Measurements from ENCODE around the gene TECTB. TPM values are rescaled to one million over a fixed set of nuclear protein-coding genes. Genes with fewer than 3 reads are reported as not detected.

TECTB gene
- total RNA-seq, 1 experiment from 2014 or later, result not detected

DNA sequence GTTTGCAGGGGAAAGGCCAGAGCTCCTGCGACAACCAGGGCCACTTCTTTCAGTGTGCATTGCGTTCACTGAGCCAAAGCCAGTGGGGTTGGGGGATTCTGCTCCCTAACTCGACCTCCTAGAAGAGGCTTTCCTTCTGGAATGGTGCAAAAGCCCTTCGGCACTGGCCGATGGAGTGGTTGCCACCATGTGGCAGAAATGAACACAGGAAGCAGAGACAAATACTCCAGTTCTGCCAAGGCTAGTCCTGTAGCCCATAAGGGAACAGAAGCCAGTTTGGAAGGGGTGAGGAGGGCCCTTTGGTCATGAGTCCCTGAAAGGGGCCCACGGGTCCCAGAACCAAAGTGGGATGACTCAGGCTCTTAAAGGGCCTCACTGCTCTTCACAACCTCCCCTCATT is 61.1 kb downstream of the TECTB start (continued):
- TF ChIP-seq ZNF232 (CRISPR knock-in tag; IDR thresholded peaks at IDR 0.05), result no peak
- TF ChIP-seq ZNF138 (CRISPR knock-in tag; conservative IDR thresholded peaks at IDR 0.05), result no peak
- TF ChIP-seq, protein P1, sequence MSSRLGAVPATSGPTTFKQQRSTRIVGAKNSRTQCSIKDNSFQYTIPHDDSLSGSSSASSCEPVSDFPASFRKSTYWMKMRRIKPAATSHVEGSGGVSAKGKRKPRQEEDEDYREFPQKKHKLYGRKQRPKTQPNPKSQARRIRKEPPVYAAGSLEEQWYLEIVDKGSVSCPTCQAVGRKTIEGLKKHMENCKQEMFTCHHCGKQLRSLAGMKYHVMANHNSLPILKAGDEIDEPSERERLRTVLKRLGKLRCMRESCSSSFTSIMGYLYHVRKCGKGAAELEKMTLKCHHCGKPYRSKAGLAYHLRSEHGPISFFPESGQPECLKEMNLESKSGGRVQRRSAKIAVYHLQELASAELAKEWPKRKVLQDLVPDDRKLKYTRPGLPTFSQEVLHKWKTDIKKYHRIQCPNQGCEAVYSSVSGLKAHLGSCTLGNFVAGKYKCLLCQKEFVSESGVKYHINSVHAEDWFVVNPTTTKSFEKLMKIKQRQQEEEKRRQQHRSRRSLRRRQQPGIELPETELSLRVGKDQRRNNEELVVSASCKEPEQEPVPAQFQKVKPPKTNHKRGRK (CRISPR knock-in tag; IDR thresholded peaks at IDR 0.05; ENCODE audit: borderline replicate concordance), result no peak

DNA sequence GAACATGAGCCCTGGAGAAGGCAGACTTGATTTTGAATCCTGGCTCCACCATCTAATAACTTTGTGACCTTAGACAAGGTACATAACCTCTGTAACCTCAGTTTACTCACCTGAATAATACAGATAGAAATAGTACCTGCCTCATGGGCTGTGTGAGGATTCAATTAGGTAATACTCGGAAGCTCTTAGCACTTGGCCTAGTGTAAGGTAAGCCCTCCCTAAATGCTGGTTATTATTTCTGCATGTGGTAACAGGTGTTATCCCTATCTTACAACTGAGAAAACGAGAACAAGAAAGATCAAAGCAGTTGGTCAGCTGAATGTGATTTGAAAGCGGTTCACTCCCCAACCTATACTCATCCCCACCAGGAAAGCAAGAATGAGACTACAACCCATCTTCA is 62.0 kb downstream of the TECTB start:
- H3K36me3 Mint-ChIP-seq, result no peaks in the 10 kb centered on the region

DNA sequence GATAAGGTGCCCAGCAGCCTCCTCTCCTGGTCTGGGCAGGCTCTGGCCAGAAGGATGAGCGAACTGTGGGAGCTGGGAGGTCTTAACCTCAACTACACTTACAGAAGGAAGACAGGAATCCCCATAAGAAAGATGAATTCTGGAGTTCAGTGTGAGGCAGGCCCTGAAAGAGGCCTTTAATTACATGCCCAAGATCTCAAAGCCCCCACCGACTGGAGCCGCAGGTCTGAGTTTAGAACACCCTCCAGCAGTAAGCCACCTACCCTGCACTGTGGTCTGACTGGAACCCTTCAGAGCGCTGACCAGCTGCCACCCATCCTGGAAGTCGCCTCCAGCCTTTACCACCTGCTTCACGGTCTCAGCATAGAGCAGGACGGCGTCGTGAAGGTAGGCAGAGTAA is 62.5 kb downstream of the TECTB start:
- ChIA-PET CTCF (no interaction called here), POLR2A (no interaction called here)
- H3K36me3 Mint-ChIP-seq, result no peaks in the 10 kb centered on the region
- ATAC-seq (no peak), DNase-seq (ENCODE audit: low spot score) (no peak)
- H3K4me3 Mint-ChIP-seq, result no peak overlapping the region
- TF ChIP-seq, protein P2, sequence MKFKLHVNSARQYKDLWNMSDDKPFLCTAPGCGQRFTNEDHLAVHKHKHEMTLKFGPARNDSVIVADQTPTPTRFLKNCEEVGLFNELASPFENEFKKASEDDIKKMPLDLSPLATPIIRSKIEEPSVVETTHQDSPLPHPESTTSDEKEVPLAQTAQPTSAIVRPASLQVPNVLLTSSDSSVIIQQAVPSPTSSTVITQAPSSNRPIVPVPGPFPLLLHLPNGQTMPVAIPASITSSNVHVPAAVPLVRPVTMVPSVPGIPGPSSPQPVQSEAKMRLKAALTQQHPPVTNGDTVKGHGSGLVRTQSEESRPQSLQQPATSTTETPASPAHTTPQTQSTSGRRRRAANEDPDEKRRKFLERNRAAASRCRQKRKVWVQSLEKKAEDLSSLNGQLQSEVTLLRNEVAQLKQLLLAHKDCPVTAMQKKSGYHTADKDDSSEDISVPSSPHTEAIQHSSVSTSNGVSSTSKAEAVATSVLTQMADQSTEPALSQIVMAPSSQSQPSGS (CRISPR knock-in tag; IDR thresholded peaks at IDR 0.05; ENCODE audit: borderline replicate concordance, low read depth), result no peak
- H3K27ac Mint-ChIP-seq, result no peak overlapping the region
- 0 out of 2 replicates have a peak, but pooled peaks cover 3% of the 10 kb centered on the region for H3K9me3 Mint-ChIP-seq
- no peaks in the 10 kb centered on the region for H3K27me3 Mint-ChIP-seq (ENCODE audit: low read depth)
- no peaks in the 10 kb centered on the region for H3K4me1 Mint-ChIP-seq

More for the DNA sequence above, 62.0 kb downstream of the TECTB start:
- Mint-ChIP-seq H3K4me1 (no peaks in the 10 kb centered on the region), H3K27ac (no peak overlapping the region), H3K4me3 (no peak overlapping the region), H3K9me3 (0 out of 2 replicates have a peak, but pooled peaks cover under 1% of the 10 kb centered on the region), H3K27me3 (ENCODE audit: low read depth) (no peaks in the 10 kb centered on the region)
- POLR2A ChIA-PET, result no interaction called here
- TF ChIP-seq TEAD1 (CRISPR knock-in tag; IDR thresholded peaks at IDR 0.05), result no peak
- no peak for TF ChIP-seq KAT7 (CRISPR knock-in tag; IDR thresholded peaks at IDR 0.05; ENCODE audit: borderline replicate concordance)
- TF ChIP-seq MYBL2 (CRISPR knock-in tag; IDR thresholded peaks at IDR 0.05), result no peak
- no peak for TF ChIP-seq CREB1 (CRISPR knock-in tag; IDR thresholded peaks at IDR 0.05)
- no peak for TF ChIP-seq SOX15 (CRISPR knock-in tag; IDR thresholded peaks at IDR 0.05)
- TF ChIP-seq, protein P3, sequence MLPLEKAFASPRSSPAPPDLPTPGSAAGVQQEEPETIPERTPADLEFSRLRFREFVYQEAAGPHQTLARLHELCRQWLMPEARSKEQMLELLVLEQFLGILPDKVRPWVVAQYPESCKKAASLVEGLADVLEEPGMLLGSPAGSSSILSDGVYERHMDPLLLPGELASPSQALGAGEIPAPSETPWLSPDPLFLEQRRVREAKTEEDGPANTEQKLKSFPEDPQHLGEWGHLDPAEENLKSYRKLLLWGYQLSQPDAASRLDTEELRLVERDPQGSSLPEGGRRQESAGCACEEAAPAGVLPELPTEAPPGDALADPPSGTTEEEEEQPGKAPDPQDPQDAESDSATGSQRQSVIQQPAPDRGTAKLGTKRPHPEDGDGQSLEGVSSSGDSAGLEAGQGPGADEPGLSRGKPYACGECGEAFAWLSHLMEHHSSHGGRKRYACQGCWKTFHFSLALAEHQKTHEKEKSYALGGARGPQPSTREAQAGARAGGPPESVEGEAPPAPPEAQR (CRISPR knock-in tag; IDR thresholded peaks at IDR 0.05), result no peak
- ATAC-seq, result no peak
- CTCF ChIA-PET, result no interaction called here
- no peak for DNase-seq (ENCODE audit: low spot score)

DNA sequence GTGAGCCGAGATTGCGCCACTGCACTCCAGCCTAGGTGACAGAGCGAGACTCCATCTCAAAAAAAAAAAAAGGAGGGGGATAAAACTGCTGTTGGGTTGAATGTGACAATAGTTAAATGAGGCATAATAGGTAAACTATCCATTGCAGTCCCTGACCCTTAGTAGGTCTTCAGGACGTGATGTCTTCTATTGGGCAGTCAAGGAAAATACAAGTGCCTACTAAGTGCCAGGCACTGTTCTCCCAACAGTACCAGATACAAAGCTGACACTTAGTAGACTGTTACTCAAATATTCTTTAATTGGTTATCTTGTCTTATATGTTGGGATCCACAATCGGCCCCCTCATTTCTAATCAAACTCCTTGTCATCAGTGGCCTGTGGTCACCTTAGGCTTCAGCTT is 63.6 kb downstream of the TECTB start:
- H3K27ac Mint-ChIP-seq, result no peak overlapping the region
- DNase-seq (ENCODE audit: low spot score), result no peak
- POLR2A ChIA-PET, result no interaction called here
- CTCF ChIA-PET, result no interaction called here
- no peaks in the 10 kb centered on the region for H3K36me3 Mint-ChIP-seq
- H3K27me3 Mint-ChIP-seq (ENCODE audit: low read depth), result no peaks in the 10 kb centered on the region; the same call in 1 of the 2 replicates
- H3K9me3 Mint-ChIP-seq, result 0 out of 2 replicates have a peak, but pooled peaks cover 3% of the 10 kb centered on the region
- H3K4me3 Mint-ChIP-seq, result no peak overlapping the region
- ATAC-seq, result no peak
- TF ChIP-seq ATF1 (CRISPR knock-in tag; IDR thresholded peaks at IDR 0.05) (no peak), SP1 (CRISPR knock-in tag; conservative IDR thresholded peaks at IDR 0.05) (no peak), CREB1 (CRISPR knock-in tag; IDR thresholded peaks at IDR 0.05) (no peak)
- TF ChIP-seq, protein P4, sequence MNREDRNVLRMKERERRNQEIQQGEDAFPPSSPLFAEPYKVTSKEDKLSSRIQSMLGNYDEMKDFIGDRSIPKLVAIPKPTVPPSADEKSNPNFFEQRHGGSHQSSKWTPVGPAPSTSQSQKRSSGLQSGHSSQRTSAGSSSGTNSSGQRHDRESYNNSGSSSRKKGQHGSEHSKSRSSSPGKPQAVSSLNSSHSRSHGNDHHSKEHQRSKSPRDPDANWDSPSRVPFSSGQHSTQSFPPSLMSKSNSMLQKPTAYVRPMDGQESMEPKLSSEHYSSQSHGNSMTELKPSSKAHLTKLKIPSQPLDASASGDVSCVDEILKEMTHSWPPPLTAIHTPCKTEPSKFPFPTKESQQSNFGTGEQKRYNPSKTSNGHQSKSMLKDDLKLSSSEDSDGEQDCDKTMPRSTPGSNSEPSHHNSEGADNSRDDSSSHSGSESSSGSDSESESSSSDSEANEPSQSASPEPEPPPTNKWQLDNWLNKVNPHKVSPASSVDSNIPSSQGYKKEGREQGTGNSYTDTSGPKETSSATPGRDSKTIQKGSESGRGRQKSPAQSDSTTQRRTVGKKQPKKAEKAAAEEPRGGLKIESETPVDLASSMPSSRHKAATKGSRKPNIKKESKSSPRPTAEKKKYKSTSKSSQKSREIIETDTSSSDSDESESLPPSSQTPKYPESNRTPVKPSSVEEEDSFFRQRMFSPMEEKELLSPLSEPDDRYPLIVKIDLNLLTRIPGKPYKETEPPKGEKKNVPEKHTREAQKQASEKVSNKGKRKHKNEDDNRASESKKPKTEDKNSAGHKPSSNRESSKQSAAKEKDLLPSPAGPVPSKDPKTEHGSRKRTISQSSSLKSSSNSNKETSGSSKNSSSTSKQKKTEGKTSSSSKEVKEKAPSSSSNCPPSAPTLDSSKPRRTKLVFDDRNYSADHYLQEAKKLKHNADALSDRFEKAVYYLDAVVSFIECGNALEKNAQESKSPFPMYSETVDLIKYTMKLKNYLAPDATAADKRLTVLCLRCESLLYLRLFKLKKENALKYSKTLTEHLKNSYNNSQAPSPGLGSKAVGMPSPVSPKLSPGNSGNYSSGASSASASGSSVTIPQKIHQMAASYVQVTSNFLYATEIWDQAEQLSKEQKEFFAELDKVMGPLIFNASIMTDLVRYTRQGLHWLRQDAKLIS (CRISPR knock-in tag; IDR thresholded peaks at IDR 0.05; ENCODE audit: borderline replicate concordance), result no peak
- TF ChIP-seq, protein P5, sequence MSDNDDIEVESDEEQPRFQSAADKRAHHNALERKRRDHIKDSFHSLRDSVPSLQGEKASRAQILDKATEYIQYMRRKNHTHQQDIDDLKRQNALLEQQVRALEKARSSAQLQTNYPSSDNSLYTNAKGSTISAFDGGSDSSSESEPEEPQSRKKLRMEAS (CRISPR knock-in tag; IDR thresholded peaks at IDR 0.05), result no peak
- TF ChIP-seq, protein P2 (CRISPR knock-in tag; IDR thresholded peaks at IDR 0.05; ENCODE audit: borderline replicate concordance, low read depth), result no peak
- TF ChIP-seq, protein P1 (CRISPR knock-in tag; IDR thresholded peaks at IDR 0.05; ENCODE audit: borderline replicate concordance), result no peak
- H3K4me1 Mint-ChIP-seq, result no peaks in the 10 kb centered on the region
